ENCODE results near the gene MXD4.

MXD4 gene

GRCh38 chr4:2261110-2261852, 628 bp downstream of the MXD4 start:
- peak; percentile 68 for DNase-seq

- DNase-seq, result no peak
Observed at GRCh38 chr4:2260344-2261109, 1.4 kb downstream of the MXD4 start.

DNA sequence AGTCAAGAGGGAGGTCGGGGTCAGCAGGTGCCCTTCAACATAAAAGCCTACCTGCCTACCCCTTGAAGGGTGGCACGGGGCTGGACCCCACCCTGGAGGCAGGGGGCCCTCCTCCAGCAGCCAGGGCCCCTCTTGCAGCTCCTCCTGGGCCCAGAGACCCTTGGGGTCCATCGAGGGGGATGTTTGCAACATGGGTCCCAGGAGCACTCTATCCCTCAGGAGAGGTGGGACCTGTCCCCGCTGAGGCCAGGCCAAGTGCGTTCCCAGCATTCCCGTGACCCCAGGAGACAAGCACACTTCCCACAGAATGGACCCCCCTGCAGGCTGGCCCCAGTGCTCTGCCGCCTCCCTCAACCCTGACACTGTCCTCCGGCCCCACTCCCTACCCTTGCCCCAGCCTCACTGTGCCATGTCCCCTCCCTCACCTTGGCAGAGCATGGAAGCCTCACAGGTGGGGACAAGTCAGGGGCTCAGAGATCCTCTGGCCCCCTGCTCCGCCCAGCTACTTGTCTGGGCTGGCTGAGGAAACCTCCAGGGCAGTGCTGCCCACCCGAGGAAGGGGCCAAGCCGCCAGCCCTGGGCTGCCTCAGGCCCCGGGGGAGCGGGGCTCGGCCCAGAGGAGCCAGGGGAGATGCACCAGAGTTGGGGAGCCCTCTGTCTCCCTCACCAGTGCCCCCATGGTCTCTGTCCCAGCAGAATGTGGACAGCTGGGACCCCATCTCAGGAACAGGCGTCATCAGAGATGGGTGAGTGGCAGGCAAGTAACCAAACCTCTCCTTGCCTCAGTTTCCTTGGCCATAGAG, 2.2 kb downstream of the MXD4 start:
- DNase-seq, result no peak

GRCh38 chr4:2259036-2259540, 2.8 kb downstream of the MXD4 start:
- DNase-seq, result no peak

GRCh38 chr4:2258091-2259035, 3.5 kb downstream of the MXD4 start:
- no peak for DNase-seq

DNA sequence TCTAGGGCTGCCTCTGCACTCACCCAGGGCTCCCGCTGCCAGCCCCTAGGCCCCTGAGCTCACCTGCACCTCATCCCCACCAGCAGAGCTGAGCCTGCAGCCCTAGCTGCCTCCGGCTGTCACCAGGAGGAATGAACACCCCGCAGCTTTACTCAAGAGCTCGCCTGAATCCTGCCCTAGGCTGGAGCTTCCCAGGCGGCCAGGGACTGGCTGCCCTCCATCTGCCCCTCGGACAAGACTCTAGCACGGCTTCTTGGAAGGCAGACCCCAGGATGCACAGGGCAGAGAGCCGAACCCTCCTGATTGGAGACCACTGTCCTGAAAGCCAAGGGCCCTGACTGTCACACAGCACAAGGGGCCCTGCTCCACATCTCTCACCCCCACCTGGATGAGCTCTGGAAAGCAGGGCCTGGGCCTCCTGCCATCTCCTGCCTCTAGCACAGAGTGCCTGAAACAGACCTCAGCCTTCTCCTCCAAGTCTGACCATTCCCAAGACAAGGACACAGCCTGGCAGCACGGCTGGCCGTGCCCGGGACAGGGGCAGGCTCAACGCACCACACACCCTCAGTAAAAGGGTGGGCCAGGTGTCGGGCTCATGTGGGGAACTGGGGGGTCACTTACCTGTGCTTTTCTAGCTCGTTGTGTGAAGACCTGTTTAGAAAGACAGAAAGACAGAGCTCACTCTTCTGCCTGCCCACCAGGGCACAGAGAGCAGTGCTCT, 4.4 kb downstream of the MXD4 start:
- no peak for DNase-seq

DNA sequence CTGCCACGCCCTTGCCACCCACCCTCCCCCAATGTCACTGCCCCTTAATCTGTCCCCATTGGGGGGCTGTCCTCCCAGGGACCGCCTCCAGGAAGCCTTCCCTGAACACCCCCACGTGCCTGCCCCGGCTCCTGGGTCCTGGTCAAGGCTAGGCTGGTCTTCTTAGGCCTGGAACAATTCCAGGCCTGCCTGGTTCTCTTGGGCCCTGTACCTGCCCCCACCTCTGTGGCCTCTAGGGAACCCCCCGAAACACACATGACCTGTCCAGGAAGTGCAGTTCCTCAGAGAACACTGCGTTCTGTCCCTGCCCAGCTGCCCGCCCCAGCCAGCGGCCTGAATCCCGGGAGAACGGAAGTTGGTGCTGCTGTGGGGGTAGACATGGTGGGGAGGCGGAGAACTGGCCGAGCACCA, 5.1 kb downstream of the MXD4 start:
- no peak for DNase-seq

DNA sequence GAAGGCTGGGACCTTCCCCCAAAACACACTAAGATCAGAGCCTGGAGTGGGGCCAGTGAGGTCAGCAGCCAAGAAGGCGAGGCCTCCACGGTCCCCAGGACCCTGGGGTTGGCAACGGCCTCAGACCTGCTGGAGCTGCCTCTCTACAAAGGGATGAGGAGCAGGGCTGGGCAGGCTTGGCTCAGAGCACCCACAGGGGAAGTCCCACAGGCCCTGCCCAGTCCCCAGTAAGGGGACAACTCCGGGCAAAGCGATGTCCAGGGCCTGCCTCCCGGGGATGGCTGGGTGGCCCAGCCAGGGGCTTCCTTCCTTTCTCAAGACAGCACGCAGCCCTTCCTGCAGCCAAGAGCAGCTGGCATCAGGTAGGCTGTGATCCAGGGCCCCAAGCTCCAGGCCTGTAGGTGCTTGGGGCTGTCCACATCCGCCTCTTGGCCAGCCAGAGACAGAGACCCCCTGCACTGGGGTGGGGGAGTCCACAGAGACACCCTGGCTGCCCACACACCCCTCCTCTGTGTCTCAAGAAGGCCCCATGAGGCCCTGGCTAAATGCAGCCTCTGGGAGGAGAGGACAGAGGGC, 5.7 kb downstream of the MXD4 start:
- DNase-seq, result no peak

DNA sequence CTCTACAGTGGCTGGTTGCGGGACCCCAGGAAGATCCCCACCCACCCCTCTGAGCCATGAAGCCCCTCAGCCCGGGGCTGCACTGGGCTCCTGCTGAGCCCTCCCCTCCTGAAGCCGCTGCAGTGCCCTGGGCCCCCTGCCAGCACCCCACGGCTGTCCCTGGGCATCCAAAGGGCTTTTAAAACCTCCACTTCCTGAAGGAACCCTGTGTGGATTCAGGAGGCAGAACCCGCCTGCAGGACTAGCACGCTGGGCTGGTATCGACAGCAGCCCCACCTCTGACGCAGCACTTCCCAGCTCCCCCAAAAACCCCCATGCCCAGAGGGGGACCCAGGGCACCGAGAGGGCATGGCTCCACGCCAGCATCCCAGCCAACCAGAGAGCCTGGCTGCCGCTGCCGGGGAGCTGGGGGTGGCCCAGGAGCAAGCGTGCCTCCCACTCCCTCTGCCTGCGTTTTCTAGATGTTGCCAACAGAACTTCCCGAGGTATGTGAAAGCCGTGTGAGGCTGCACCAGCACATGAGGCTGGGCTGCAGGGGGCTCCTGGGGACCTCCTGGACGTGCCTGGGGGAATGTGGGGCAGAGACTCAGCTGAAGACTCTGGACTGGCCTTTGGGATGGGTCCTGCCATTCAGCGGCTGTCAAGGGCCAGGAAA, 6.3 kb downstream of the MXD4 start:
- DNase-seq, result no peak

GRCh38 chr4:2254665-2255500, 7.0 kb downstream of the MXD4 start:
- no peak for DNase-seq

- DNase-seq, result no peak
Observed at GRCh38 chr4:2253160-2254084, 8.5 kb downstream of the MXD4 start.

- DNase-seq, result no peak
Observed at GRCh38 chr4:2252530-2253091, 9.3 kb downstream of the MXD4 start.

DNA sequence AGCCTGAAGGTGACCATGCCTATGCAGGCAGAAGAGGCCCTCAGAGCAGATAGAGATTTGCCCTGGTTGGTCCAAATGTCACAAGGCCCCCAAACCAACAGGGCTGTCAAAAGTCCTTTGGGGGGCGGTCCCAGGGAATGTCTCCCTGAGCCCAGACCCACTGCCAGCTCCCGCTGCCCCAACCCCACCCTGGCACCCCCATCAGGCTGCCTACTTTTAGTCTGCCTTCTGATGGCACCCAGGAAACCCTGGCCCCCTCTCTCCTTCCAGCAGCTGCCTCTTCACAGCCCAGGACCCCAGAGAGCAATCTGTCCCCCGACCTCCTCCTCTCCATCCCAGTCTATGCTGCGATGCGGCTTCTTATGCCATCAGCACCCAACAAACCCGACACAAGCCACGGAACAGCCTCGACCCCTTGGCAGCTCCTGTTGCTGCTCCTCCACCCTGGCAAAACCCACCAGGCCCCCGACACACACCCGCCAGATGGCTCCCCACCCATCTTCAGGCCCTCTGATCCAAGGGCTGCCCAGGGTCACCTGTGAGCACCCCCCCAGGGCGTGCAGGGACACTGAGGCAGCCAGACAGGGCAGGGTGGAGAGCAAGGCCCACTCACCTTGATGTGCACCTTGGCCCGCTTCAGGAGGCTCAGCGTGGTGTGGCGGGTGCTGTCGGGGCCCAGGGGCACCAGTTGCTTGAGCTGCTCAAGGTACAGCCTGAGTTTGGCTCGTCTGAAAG, 9.9 kb downstream of the MXD4 start:
- no peak for DNase-seq

- DNase-seq, result no peak
Observed at GRCh38 chr4:2251073-2251794, 10.7 kb downstream of the MXD4 start.

GRCh38 chr4:2250357-2251072, 11.4 kb downstream of the MXD4 start:
- no peak for DNase-seq

All from RPMI8226 (cell line).